Prostate gland (tissue), 2 donors: Measurements from ENCODE around the gene ARHGAP24.

Source experiments
- CTCF ChIP-seq, 4 experiments: fragments of 200-600 bp in 2 of 4; fragments of 450-650 bp in 2 of 4; sonication (generic) in 2 of 4; IDR thresholded peaks; 1 replicate in 3 of 4; 2 replicates in 1 of 4; pipeline ENCODE4 v1.5.1; 2016 to 2019; ENCODE audit warnings: antibody characterized with exemption in 4 of 4, mild to moderate bottlenecking in 2 of 4, moderate library complexity in 2 of 4
- POLR2AphosphoS5 ChIP-seq: sonication (generic); formaldehyde crosslinking; IDR thresholded peaks from one replicate; pipeline ENCODE4 v1.6.1; 2017; ENCODE audit warnings: antibody characterized with exemption

GRCh38 chr4:85905761-85906160, 430.8 kb downstream of the ARHGAP24 start:
- no peak for TF ChIP-seq CTCF (IDR thresholded peaks at IDR 0.05)
- no peak for TF ChIP-seq POLR2AphosphoS5
